HG03025 (cell line): ENCODE data around the gene VPS51.

Experiments
- ATAC-seq: cut with Tn5 transposase; IDR thresholded peaks from one replicate; pipeline ENCODE4 v1.9.1; 2021; ENCODE audit warnings: mild to moderate bottlenecking, moderate library complexity; ENCODE audit not compliant: unreplicated experiment, low FRiP score

The VPS51 gene

DNA sequence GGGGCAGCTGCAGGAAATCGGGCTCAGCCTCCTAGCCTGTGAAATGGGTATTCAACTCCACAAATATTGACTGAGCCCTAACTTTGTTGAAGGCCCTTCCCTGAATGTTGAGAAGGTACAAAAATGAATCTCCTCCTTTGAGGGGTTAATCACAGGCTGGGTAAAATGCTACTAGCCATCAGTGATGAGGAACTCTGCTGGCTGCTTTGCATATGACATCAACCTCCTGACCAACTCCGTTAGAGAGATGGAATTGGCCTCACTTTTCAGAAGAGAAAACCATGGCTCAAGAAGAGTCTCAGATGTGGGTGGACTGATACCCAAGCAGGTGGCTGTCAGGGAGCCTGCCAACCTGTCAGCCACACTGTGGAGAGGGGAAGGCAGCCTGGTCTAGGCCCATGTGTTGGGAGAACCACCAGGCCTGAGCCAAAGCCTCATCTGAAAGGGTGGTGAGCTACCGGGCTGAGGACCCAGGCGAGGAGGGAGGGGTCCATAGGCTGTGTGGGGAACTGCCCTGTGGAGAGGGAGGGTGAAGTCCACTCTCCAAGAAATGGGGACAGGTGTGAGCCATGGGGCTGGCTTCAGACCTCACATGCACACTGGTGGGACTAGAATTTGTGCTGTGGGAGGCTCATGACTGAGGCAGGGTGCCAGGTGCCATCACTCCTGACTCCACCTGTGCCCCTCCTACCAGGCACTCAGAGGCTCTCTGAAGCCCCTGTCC lies 23.9 kb upstream of the VPS51 start:
- no peak for ATAC-seq

DNA sequence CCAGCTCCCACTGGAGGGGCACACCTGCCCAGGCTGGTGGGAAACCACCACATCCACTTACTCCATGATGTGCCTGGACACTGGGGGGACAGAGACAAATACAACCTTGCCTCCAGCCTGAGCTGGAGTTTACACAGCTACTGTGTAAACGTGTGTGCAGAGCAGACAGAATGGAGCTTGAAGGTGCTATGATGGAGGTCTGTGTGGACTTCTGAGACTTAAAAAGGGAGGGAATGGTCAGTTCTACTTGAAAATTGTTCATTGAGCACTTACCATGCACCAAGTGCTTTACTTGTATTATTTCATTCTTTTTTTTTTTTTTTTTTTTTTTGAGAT lies 23.4 kb upstream of the VPS51 start:
- ATAC-seq, result no peak

DNA sequence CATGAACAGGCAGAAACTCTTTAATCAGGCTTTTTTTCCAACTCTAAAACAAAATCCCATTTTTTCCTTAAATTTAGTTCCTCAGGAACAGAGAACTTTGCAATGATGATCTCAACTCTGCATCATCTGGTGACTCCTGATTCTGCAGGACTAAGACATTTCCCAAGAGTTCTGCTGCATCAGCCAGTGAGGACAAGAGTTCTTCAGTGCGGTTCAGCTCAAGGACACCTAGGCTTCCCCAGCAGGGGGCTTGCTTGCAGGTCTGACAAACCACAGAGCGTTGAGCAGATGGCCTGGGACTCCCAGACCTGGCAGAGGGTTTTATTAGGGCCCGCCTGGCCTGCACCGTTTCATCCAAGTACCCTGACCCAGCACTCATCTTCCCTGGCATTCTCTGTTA lies 18.6 kb upstream of the VPS51 start:
- ATAC-seq, result no peak

DNA sequence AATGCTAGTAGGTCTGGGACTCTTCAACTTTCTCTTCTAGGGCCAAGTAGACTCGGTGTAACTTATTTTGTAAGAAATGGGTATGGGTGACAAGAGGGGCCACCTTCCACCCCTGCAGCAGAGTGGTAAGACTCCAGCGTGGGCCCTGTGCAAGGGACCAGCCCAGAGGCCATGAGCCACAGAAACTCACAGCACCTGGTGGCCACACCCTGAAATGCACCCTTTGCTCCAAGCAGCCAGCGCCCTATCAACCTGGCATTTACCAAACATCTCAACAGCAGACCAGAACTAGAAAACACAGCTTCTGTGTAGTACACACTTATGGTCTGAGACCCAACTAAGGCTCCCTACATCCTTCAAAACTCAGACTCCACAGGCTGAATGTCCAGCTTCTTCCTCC lies 17.9 kb upstream of the VPS51 start:
- ATAC-seq, result no peak

DNA sequence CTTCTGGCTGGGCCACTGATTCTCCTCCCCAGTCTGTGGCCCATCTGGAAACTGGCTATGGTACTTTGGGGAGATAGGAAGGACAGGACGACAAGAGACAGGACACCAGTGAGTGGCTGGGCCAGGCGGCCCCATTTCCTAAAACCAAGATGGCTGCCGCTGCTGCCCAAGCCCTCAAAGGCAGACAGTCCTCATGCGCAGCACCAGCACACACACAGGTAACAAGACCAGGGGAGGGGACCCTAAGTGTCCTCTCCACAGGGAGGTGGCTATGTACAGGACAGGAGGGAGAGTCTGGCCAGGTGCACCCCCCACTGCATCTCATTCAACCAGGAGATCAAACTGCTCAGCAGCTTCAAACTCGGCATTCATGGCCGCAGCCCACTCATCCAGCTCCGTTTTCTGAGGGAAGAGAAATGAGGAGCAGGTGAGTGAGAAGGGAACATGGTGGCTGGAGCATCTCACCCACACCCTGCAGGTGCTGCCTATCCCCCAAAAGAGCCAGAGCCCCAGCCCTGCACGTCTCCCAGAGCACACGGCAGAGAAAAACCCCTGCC lies 17.1 kb upstream of the VPS51 start:
- ATAC-seq, result no peak

DNA sequence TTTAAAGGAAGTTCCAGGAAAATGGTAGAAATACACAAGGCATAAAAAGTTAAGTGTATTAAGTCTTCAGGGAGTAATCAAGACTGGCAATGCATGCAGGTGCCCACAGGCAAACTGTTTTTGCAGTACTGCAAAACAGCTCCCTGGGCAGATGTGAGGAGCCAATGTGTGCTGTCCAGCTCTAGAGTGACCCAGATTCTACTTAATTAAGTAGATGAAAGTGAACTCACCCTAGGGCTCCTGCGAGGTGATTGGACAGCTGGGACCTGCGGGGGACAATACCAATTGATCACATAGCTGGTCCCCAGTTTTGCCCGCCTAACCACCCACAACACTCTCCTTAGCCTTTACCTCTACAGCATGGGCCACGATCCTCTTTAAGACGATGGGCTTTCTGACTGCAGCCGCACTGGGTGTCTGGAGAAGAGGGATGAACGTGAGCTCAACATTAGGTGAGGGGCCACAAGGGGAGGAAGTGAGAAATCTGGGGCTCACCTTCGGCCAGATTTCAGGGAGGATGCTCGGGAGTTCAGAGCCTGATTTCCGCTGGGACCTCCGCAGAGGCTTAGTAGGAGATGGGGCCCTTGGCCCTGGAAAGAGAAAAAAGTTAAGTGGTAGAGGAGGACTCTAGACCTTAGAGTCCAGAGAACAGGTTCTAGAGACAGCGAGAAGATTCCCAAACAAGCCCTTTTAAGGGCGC lies 12.7 kb upstream of the VPS51 start:
- peak; percentile 32 for ATAC-seq

DNA sequence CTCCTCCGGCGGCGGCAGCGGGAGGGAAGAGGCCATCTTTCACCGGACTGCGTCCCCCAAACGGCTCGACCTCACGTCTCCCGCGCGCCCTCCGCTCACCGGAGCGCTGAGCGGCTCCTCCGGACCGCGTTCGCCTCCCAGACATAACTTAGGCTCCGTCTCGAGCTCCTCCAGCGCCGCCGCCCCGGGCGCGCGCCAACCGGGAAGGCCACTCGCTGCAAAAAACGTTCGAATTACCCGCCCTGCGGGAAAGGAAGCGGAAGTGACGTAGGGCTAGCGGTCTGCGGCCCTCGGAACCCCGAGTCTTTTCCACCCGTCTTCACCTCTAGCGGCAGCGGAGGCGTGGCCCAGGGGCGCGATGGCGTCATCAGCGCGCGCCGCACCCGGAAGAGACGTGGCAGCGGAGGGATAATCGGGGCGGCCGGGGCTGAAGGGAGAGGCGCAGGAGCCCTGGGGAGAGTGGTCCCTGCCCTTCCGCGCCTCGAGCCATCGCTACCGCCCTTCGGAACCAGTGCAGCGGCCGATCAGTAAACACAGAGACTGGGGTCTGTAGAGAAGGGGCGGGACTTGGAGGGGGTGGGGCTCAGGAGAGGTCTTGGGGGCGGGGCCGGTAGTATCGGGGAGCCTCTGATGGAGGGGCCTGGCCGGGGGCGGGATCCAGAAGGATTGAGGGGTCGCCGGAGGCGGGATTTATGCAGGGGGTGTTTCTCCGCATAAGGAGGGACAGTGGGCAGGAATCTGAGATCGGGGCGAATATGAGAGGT lies 12.0 kb upstream of the VPS51 start, which contains the start of the genes CDCA5 and ZFPL1:
CDCA5 (minus strand) TSS at position 207 of the 764 bp plus-strand sequence; CDS start at position 145, 62 bp downstream.
ZFPL1 (plus strand) TSS at position 389 of the 764 bp plus-strand sequence. CDS start 477 bp downstream, outside the sequence.
- ATAC-seq, result peak; percentile 67

DNA sequence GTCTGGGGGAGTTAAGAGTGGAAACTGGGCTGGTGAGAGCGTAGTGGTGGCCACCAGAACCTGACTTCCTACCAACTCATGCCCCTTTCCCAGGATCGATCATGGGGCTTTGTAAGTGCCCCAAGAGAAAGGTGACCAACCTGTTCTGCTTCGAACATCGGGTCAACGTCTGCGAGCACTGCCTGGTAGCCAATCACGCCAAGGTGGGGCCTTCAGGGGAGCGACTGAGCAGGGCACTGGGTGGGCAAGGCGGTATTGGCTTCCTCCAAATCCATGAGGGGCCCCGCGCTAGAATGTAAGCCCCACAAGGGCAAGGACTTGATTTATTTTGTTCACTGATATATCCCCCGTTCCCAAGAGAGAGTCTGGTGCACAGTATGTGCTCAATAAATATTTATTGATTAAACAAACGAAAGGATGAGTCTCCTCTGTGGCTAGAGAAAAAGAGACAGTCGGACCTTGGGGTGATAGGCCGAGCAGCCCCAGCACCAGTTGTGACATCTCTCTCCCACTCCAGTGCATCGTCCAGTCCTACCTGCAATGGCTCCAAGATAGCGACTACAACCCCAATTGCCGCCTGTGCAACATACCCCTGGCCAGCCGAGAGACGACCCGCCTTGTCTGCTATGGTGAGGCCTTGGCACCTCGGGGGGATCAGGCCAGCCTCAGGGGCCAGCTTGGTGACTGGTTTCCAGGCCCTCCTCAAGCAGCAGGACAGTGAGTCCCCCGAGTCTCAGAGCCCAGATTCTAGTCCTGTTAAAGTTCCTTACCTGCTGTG lies 11.2 kb upstream of the VPS51 start:
- ATAC-seq, result no peak

DNA sequence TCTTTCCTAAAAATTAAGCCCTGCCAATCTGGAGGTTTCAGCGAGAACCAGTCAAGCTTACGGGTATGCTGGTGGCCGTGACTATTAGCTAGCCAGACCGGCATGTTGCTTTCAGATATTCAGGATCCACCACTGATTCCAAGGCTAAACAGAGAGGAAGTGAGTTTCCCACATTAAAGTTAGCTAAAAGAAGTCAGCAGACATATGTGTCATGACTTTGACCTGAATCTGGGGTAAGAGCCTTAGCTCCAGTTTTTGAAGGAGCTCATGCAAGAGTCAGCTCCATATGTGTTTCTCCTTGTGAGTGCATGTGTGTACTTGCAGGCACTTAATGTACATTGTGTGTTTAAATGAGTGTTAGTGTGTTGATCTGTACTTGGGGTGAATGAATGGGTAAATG lies 10.6 kb upstream of the VPS51 start:
- ATAC-seq, result no peak

DNA sequence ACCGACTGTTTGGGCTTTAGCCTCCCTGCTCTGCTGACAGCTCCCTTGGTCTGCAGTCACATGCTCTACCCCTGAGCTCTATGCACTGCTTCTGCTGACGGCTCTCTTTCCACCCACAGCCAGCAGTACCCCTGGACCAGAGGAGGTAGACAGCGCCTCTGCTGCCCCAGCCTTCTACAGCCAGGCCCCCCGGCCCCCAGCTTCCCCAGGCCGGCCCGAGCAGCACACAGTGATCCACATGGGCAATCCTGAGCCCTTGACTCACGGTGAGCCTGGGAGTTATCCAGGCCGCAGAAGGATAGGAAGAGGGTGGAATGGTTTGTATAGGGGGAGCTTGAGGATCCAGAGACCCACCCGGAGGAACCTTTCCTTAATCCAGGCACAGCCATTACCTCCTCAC lies 9.2 kb upstream of the VPS51 start:
- ATAC-seq, result no peak

DNA sequence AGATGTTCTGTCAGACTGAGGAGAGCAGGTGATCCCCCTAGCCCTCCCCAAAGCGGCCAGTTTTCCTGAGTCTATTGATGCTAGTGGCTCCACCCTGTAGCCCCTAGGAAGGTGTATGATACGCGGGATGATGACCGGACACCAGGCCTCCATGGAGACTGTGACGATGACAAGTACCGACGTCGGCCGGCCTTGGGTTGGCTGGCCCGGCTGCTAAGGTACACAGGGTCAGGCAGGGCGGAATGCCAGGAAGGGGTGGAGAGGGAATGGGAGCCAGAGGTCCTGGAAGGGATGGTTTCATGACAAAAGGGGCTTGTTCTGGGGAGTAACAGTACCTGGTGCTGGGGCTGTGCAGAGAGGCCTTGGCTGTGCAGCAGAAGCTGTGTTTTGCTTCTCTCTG lies 8.8 kb upstream of the VPS51 start:
- no peak for ATAC-seq

DNA sequence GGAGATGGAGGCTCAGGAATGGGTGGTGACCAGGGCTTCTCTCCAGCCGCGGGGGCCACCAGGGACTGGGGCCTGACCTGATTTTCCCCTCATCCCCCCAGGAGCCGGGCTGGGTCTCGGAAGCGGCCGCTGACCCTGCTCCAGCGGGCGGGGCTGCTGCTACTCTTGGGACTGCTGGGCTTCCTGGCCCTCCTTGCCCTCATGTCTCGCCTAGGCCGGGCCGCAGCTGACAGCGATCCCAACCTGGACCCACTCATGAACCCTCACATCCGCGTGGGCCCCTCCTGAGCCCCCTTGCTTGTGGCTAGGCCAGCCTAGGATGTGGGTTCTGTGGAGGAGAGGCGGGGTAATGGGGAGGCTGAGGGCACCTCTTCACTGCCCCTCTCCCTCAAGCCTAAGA lies 8.2 kb upstream of the VPS51 start:
- no peak for ATAC-seq

DNA sequence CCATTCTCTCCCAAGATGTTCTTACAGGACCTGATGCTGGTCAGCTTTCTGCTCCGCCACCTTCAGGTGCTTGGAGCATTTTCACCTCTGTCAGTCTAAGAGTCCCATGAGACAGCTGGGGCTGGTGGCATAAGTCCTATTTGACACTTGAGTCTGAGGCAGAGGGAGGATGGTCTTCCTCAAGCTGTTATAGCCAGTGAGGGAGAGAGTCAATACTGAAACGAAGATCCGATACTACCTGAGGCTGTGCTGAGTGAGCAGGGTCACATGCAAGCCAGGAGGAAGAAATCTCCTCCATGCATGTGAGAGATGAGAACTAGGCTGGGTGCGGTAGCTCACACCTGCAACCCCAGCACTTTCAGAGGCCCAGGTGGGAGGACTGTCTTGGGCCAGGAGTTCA lies 6.4 kb upstream of the VPS51 start:
- ATAC-seq, result no peak

DNA sequence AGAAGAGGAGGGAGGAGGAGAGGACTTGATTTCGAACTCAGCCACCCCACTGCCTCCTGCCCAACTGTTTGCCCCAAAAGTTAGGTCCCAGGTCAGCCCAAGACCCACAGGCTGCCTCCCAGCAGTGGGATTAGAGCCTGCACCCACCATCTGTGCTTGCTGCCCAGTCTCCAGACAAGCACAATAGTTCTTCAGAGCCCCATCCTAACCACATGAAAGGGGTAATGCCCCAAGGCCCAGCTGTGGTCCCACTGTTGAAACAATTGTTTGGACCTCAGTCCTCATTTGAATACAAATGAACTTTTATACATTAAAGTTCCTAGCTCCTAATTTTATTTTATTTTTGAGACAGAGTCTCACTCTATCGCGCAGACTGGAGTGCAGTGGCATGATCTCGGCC lies 5.4 kb upstream of the VPS51 start:
- no peak for ATAC-seq

DNA sequence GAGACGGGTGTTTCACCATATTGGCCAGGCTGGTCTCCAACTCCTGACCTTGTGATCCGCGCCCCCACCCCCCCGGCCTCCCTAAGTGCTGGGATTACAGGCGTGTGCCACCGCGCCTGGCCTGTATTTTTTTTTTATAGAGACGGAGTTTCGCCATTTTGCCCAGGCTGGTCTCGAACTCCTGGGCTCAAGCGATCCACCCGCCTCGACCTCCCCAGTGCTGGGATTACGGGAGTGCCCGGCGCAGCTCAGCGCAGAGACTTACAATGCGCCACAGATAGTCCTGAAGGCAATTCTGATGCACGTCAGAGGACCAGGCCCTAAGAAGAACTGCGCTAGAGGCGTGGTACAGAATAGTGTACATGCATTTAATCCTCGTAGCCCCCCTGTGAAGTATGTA lies 587 bp upstream of the VPS51 start:
- ATAC-seq, result no peak

DNA sequence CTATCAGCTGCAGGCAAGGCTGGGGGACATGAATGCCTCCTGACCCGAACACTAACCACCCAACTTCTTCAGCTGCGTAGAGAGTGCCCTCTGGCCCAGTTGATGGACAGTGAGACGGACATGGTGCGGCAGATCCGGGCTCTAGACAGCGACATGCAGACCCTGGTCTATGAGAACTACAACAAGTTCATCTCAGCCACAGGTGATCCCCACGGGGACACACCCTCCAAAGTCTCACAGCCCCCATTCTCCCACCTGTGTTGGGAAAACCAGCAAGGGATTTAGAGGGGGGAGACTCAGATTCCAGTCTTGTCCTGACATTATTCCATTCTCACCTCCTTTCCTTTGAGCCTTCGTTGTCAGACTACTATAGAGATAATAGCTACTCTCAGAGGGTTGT lies 912 bp downstream of the VPS51 start:
- ATAC-seq, result no peak

DNA sequence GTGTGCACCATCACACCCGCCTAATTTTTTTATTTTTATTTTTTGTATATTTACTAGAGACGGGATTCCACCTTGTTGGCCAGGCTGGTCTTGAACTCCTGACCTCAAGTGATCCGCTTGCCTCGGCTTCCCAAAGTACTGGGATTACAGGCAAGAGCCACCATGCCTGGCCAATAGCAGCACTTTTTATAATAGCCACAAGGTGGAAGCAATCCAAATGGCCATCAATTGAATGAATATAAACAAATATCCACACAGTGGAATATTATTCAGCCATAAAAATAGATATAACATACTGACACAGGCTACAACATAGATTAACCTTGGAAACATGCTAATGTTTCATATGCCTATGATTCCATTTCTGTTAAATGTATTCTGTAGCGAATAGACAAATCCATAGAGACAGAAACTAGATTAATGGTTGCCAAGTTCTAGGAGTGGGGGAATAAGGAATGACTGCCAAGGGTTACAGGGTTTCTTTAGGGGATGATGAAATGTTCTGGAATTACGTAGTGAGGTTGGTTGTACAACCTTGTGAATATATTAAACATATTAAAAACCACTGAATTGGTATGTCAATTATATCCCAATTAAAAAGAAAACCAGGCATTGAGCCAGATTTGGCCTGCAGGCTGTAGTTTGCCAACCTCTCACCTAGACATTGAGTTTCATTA lies 4.8 kb downstream of the VPS51 start:
- no peak for ATAC-seq

DNA sequence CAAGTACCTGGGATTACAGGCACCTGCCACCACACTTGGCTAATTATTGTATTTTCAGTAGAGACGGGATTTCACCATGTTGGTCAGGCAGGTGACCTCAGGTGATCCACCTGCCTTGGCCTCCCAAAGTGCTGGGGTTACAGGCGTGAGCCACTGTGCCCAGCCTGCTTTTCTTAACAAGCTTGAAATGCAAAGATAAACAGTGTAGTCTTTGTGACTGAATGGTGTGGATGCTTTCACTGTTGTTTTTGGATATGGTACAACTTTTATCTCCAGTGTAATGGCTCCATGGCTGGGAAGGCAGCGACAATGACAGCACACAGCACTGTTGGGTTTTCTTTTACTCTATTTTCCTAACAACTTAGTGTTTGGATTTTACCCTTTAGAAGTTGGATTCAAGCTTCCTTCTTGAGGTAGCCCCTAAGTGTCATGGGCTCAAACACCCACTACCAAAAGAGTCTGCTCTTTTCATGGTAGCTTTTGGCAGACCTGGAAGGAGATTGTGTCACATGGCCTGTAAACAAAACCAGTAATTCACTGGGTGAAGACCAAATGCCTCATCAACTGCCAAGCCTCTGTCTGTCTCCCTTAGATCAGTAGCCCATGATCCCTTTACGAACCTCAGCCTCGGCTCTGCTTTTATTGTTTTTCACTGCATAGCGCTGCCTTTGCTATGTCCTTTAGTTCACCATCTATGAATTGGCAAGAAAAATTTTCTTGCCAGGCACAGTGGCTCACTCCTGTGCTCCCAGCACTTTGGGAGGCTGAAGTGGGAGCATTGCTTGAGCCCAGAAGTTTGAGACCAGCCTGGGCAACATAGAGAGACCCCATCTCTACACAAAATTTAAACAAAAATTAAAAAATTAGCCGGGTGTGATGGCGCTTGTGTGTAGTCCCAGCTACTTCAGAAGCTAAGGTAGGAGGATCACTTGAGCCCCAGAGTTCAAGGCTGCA lies 6.4 kb downstream of the VPS51 start:
- ATAC-seq, result no peak

DNA sequence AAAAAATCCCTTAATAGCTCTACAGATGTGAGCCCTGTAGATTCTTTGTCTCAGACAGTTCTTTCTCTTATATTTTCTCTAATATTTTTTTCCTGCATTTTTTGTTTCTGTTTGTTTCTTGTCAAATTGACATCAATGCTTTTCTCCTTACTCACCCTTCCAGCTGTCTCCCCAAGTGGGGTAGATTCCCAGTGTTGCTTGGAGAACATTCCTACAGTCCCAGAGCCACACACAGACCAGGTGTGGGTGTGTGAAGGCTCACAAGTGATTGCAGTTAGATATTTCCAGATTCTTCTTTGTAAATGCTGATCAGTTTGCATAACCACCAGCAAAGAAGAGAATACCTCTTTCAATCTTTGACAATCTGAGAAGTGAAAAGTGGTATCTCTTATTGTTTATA lies 7.5 kb downstream of the VPS51 start:
- no peak for ATAC-seq
